Measurements from ENCODE around the gene PPARA. TPM values are rescaled to one million over a fixed set of nuclear protein-coding genes. Genes with fewer than 3 reads are reported as not detected.

PPARA gene
- total RNA-seq, 2 experiments from 2014 or later: 17.9 to 18.1 TPM

- H3K36me3 Mint-ChIP-seq (ENCODE audit: low read depth): no peaks in the 10 kb centered on the region
- ChIA-PET POLR2A (no interaction called here), CTCF (no interaction called here)
- no peaks in the 10 kb centered on the region for H3K27me3 Mint-ChIP-seq (ENCODE audit: low read depth)
- H3K4me3 Mint-ChIP-seq: no peak overlapping the region
- DNase-seq (no peak), ATAC-seq (no peak)
- H3K27ac Mint-ChIP-seq: no peak overlapping the region
- no peaks in the 10 kb centered on the region for H3K9me3 Mint-ChIP-seq (ENCODE audit: insufficient read depth)
- H3K4me1 Mint-ChIP-seq (ENCODE audit: low read depth): no peaks in the 10 kb centered on the region
Measured at GRCh38 chr22:46108564-46109473, 41.5 kb upstream of the PPARA start.

- Mint-ChIP-seq H3K9me3 (ENCODE audit: insufficient read depth) (no peaks in the 10 kb centered on the region), H3K36me3 (ENCODE audit: low read depth) (no peaks in the 10 kb centered on the region), H3K27me3 (ENCODE audit: low read depth) (no peaks in the 10 kb centered on the region), H3K27ac (no peak overlapping the region), H3K4me1 (ENCODE audit: low read depth) (no peaks in the 10 kb centered on the region), H3K4me3 (no peak overlapping the region)
- CTCF ChIA-PET: interaction anchor here (1.0 kb wide), 1 partner anchor 103 kb away, joined by 3 read pairs; no protein-coding TSS in a partner anchor
- DNase-seq (no peak), ATAC-seq (no peak)
- POLR2A ChIA-PET: no interaction called here
Measured at GRCh38 chr22:46109474-46110003, 40.8 kb upstream of the PPARA start.

- no peaks in the 10 kb centered on the region for H3K9me3 Mint-ChIP-seq (ENCODE audit: insufficient read depth)
- H3K4me1 Mint-ChIP-seq (ENCODE audit: low read depth): no peaks in the 10 kb centered on the region
- no peak overlapping the region for H3K4me3 Mint-ChIP-seq
- no peaks in the 10 kb centered on the region for H3K36me3 Mint-ChIP-seq (ENCODE audit: low read depth)
- POLR2A ChIA-PET: no interaction called here
- ATAC-seq (no peak), DNase-seq (no peak)
- CTCF ChIA-PET: interaction anchor here (1.0 to 1.3 kb wide), 2 partner anchors 12 to 104 kb away, joined by 3 read pairs; no protein-coding TSS in a partner anchor
- H3K27me3 Mint-ChIP-seq (ENCODE audit: low read depth): no peaks in the 10 kb centered on the region
- H3K27ac Mint-ChIP-seq: no peak overlapping the region
Measured at GRCh38 chr22:46110215-46110614, 40.1 kb upstream of the PPARA start.

GRCh38 chr22:46111645-46112306 is 38.5 kb upstream of the PPARA start:
- DNase-seq (no peak), ATAC-seq (no peak)
- ChIA-PET POLR2A (no interaction called here), CTCF (interaction anchor here (0.9 to 1.3 kb wide), 5 partner anchors 10 to 124 kb away, joined by 3 read pairs; no protein-coding TSS in a partner anchor)
- H3K4me3 Mint-ChIP-seq: no peak overlapping the region
- H3K27ac Mint-ChIP-seq: no peak overlapping the region
- H3K27me3 Mint-ChIP-seq (ENCODE audit: low read depth): no peaks in the 10 kb centered on the region
- H3K9me3 Mint-ChIP-seq (ENCODE audit: insufficient read depth): no peaks in the 10 kb centered on the region
- peaks cover 3% of the 10 kb centered on the region for H3K4me1 Mint-ChIP-seq (ENCODE audit: low read depth)
- no peaks in the 10 kb centered on the region for H3K36me3 Mint-ChIP-seq (ENCODE audit: low read depth)

DNA sequence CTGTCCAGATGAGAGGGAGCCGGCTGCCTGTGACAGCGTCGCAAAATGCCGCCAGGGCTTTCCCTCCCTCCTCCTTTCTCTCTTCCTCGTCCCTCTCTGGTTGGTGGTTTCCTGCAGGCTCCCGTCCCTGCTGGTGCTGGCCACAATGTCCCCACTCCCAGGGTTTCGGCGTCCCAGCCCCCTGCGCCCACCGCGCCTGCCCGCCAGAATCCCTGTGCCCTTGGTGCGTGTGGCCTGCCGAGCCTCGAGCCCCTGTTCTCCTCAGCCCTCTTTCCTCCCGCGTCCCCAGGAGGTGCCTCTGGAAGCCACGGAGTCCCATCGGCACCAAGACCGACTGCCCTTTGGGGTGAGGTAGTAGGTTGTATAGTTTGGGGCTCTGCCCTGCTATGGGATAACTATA is 37.9 kb upstream of the PPARA start:
- CTCF ChIA-PET: interaction anchor here (1.1 kb wide), 2 partner anchors 10 to 116 kb away, joined by 3 read pairs; no protein-coding TSS in a partner anchor
- H3K36me3 Mint-ChIP-seq (ENCODE audit: low read depth): no peaks in the 10 kb centered on the region
- DNase-seq: no peak
- no peak overlapping the region for H3K27ac Mint-ChIP-seq
- POLR2A ChIA-PET: no interaction called here
- H3K9me3 Mint-ChIP-seq (ENCODE audit: insufficient read depth): no peaks in the 10 kb centered on the region
- no peak for ATAC-seq
- H3K4me3 Mint-ChIP-seq: no peak overlapping the region
- no peaks in the 10 kb centered on the region for H3K27me3 Mint-ChIP-seq (ENCODE audit: low read depth)
- peaks cover 3% of the 10 kb centered on the region for H3K4me1 Mint-ChIP-seq (ENCODE audit: low read depth)

GRCh38 chr22:46113110-46113909 is 37.0 kb upstream of the PPARA start:
- H3K36me3 Mint-ChIP-seq (ENCODE audit: low read depth): no peaks in the 10 kb centered on the region
- H3K27me3 Mint-ChIP-seq (ENCODE audit: low read depth): no peaks in the 10 kb centered on the region
- ATAC-seq (no peak), DNase-seq (no peak)
- peaks cover 3% of the 10 kb centered on the region for H3K4me1 Mint-ChIP-seq (ENCODE audit: low read depth)
- H3K4me3 Mint-ChIP-seq: no peak overlapping the region
- POLR2A ChIA-PET: no interaction called here
- no peaks in the 10 kb centered on the region for H3K9me3 Mint-ChIP-seq (ENCODE audit: insufficient read depth)
- CTCF ChIA-PET: interaction anchor here (1.1 to 5.3 kb wide), 4 partner anchors 9 to 117 kb away, joined by 3 to 107 read pairs (median 4); no protein-coding TSS in a partner anchor
- H3K27ac Mint-ChIP-seq: no peak overlapping the region

DNA sequence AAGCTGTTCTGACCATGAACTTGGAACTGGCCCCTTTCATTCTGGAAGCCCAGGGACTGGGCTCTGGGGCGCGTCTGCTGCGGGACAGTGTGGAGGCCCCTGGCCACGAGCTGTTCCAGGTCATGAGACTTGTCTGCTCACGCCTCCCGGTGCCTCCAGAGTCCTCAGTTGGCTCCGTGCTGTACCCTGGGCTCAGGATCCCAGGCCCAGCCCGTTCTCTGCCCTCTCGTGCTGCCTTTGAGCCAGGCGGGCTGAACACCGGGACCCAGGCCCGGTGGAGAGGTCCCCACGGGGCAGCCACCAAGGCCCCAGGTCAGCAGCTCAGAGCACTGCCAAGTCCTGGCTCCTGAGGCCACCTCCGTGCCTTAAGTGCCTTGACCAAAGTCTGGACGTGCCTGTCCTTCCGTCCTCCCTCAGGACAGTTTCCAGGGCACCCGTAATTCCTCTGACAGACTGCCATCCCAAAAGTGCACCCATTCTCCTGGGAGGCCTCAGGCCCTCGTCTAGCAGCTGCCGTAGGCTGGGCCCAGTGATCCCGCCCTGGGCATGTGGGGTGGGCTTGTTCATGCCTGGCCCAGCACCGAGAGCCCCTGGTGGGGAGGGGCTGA is 36.3 kb upstream of the PPARA start:
- no peaks in the 10 kb centered on the region for H3K27me3 Mint-ChIP-seq (ENCODE audit: low read depth)
- ChIA-PET POLR2A (no interaction called here), CTCF (interaction anchor here (1.3 to 5.3 kb wide), 4 partner anchors 87 to 119 kb away, joined by 4 to 107 read pairs (median 22); no protein-coding TSS in a partner anchor)
- no peak overlapping the region for H3K4me3 Mint-ChIP-seq
- ATAC-seq: no peak
- peaks cover 8% of the 10 kb centered on the region for H3K4me1 Mint-ChIP-seq (ENCODE audit: low read depth)
- no peaks in the 10 kb centered on the region for H3K36me3 Mint-ChIP-seq (ENCODE audit: low read depth)
- no peak for DNase-seq
- no peak overlapping the region for H3K27ac Mint-ChIP-seq
- H3K9me3 Mint-ChIP-seq (ENCODE audit: insufficient read depth): no peaks in the 10 kb centered on the region

GRCh38 chr22:46114518-46115387 is 35.6 kb upstream of the PPARA start:
- no peak for ATAC-seq
- CTCF ChIA-PET: interaction anchor here (1.1 to 5.3 kb wide), 10 partner anchors 34 to 119 kb away, joined by 3 to 107 read pairs (median 4); no protein-coding TSS in a partner anchor
- Mint-ChIP-seq H3K36me3 (ENCODE audit: low read depth) (no peaks in the 10 kb centered on the region), H3K4me3 (no peak overlapping the region), H3K27me3 (ENCODE audit: low read depth) (no peaks in the 10 kb centered on the region), H3K27ac (no peak overlapping the region), H3K4me1 (ENCODE audit: low read depth) (peaks cover 9% of the 10 kb centered on the region), H3K9me3 (ENCODE audit: insufficient read depth) (no peaks in the 10 kb centered on the region)
- no peak for DNase-seq
- POLR2A ChIA-PET: no interaction called here

GRCh38 chr22:46115388-46115678 is 35.0 kb upstream of the PPARA start:
- Mint-ChIP-seq H3K4me3 (no peak overlapping the region), H3K27ac (no peak overlapping the region), H3K36me3 (ENCODE audit: low read depth) (no peaks in the 10 kb centered on the region), H3K27me3 (ENCODE audit: low read depth) (no peaks in the 10 kb centered on the region), H3K9me3 (ENCODE audit: insufficient read depth) (no peaks in the 10 kb centered on the region), H3K4me1 (ENCODE audit: low read depth) (peaks cover 9% of the 10 kb centered on the region)
- CTCF ChIA-PET: interaction anchor here (1.1 to 5.3 kb wide), 9 partner anchors 33 to 120 kb away, joined by 3 to 107 read pairs (median 4); no protein-coding TSS in a partner anchor
- POLR2A ChIA-PET: no interaction called here
- ATAC-seq: no peak
- DNase-seq: no peak

DNA sequence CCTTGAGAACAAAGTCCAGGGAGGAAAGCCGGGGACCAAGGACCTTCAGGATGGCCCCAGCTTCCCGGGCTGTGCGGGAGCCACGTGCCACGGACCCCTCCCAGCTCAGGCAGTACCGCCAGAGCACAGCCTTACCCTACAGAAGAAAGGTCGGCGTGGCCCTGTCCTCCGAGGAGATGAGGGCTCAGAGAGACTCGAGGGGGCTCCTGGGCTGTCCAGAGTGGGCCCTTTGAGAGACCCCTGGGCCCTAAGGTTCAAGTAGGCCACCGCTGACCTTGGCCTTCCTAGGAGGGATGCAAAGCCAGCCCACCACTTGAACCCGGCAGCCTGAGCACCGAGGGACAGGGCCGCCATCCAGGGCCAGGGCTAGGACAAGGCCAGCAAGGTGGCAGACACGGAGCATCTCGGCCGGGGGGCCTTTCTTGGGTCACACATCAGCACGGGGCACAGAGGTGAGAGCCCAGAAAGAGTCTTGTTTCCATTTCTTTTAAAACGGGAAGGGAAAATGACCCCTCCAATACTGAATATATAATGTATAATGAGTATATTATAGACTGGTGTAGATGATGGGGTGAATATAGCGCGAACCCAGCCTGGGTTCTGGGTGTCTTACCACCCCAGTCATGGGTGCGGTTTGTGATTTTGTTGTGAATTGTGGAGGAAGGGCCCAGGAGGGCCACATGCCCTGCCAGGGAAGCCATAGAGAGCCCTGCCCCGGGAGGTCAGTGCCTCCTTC is 34.4 kb upstream of the PPARA start:
- Mint-ChIP-seq H3K9me3 (ENCODE audit: insufficient read depth) (no peaks in the 10 kb centered on the region), H3K36me3 (ENCODE audit: low read depth) (no peaks in the 10 kb centered on the region), H3K27ac (no peak overlapping the region), H3K4me1 (ENCODE audit: low read depth) (peaks cover 9% of the 10 kb centered on the region), H3K27me3 (ENCODE audit: low read depth) (no peaks in the 10 kb centered on the region), H3K4me3 (no peak overlapping the region)
- ChIA-PET CTCF (interaction anchor here (1.1 to 5.3 kb wide), 14 partner anchors 24 to 197 kb away, joined by 3 to 107 read pairs (median 6); no protein-coding TSS in a partner anchor), POLR2A (no interaction called here)
- DNase-seq: no peak
- ATAC-seq: no peak

All from activated CD8-positive, alpha-beta T cell treated with anti-CD3 and anti-CD28 coated beads, Interleukin-2, amount 10 ng/mL, durations not matched to agents 7 days and 5 days (primary cell).